Left lung (tissue), 10 donors: ENCODE data around the gene NDEL1. TPM values are rescaled to one million over a fixed set of nuclear protein-coding genes. Genes with fewer than 3 reads are reported as not detected.
A peak's percentile ranks its signal among the peaks of the same experiment; 100 is the strongest.

Experiments
- ATAC-seq: fragments of 200-7000 bp; cut with Tn5 transposase; one replicate; pipeline ENCODE4 v1.9.1; 2020; ENCODE audit warnings: moderate library complexity
- DNase-seq, 4 donors: peaks; one replicate each; pipeline ENCODE4 v3.0.0-alpha.2; 2013 to 2020
- H3K27ac ChIP-seq, 2 donors: fragments of 200-600 bp; sonication (generic) in 1 of 2; one replicate each; pipeline versions ENCODE4 v1.5.0 to v1.8.0; 2020 to 2021
- H3K27me3 ChIP-seq, 2 donors: fragments of 200-600 bp; sonication (generic) in 1 of 2; one replicate each; pipeline versions ENCODE4 v1.5.0 to v1.8.0; 2020 to 2021
- H3K36me3 ChIP-seq, 2 donors: fragments of 200-600 bp; sonication (generic) in 1 of 2; one replicate each; pipeline versions ENCODE4 v1.5.0 to v1.8.0; 2020 to 2021
- H3K4me1 ChIP-seq, 2 donors: fragments of 200-600 bp; one replicate each; pipeline ENCODE4 v1.8.0; 2021
- H3K4me3 ChIP-seq, 2 donors: fragments of 200-600 bp; sonication (generic) in 1 of 2; one replicate each; pipeline versions ENCODE4 v1.5.0 to v1.8.0; 2020 to 2021; ENCODE audit warnings: mild to moderate bottlenecking in 1 of 2
- H3K9me3 ChIP-seq, 2 donors: fragments of 200-600 bp; sonication (generic) in 1 of 2; one replicate each; pipeline versions ENCODE4 v1.5.0 to v1.8.0; 2020 to 2021
- intact Hi-C, 2 donors: fragments of 100-400 bp; cut with DNase I; formaldehyde crosslinking; loops; one replicate each; pipeline versions ENCODE4 v1.11.2 to v1.14.2; 2022
- polyA plus RNA-seq, 6 donors: library from polyadenylated mRNA; unstranded; fragments of 120-200 nt; gene quantifications; one replicate each; pipeline ENCODE4 v1.2.1, GENCODE V29; 2013; ENCODE audit not compliant: insufficient read length in 6 of 6
- total RNA-seq, 2 donors: library from RNA; stranded (reverse); fragmentation: NEBNext Ultra II Directional; extraction: Animal tissue kit (Norgen Biotek cat#: 25700); gene quantifications; one replicate each; pipeline ENCODE4 v1.2.1, GENCODE V29; 2021
- TF ChIP-seq, protein P1 (sequence below), 2 donors: fragments of 200-600 bp; sonication (generic) in 1 of 2; IDR thresholded peaks; one replicate each; pipeline versions ENCODE4 v1.5.0 to v1.8.0; 2021; ENCODE audit warnings: antibody characterized with exemption in 2 of 2
- donor health status: DM: no; HTN: yes; CAD: no.
- donor health status: DM: no; HTN: no; CAD: no.

NDEL1 gene
- total and polyA plus RNA-seq, 8 donors = 57.7 to 84.1 (median 71.0) TPM

DNA sequence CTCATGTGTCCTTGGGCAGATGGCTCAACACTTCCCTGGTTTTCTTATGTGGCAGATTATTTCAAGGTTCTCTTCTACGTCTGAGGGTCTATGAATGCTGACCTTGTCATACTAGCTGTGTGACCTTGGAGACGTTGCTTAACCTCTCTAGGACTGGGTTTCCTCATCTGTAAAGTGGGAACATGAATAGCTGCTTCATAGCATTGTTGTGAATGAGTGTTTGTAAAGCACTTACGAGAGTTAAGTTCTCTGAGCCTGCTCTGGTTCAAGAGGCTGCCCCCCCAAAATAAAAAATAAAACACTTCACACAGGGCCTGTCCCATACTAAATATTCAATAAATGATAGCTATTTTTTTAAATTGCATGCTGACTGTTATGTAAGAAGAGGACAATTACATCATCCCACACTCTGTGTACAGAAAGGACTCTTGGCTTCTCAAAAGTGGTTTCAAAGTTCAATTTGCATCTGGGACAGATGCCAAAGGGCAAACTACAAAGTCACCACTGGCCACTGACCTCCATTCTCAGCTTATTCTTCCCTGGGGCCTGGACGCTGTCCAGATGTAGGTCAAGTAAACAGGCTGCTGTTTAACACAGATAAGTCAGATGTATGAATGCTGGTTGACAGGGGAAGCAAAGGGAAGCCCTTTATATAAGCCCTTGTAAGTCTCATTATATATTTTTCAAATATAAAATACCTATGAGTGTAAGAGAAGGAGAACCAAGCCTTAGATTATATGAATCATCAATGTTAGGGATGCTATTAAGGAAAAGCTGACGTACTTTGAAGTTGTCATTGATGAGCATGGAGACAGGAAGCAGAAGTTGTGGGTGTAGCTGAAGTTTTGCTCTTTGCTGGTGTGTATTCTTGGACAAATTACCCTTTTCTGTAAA is 15.4 kb upstream of the NDEL1 start:
- Histone ChIP-seq H3K27ac (peak overlapping the region; percentile 8 to 86), H3K27me3 (no peaks in the 10 kb centered on the region), H3K9me3 (no peaks in the 10 kb centered on the region), H3K36me3 (no peaks in the 10 kb centered on the region), H3K4me3 (no peak overlapping the region), H3K4me1 (peaks cover 6 to 51% of the 10 kb centered on the region in 2 donors)
- intact Hi-C loops = no loop called here
- ATAC-seq (peak; percentile 85), DNase-seq (peak in 3 of 4 donors; percentile 64 to 83 (median 74))
- TF ChIP-seq, protein P1, sequence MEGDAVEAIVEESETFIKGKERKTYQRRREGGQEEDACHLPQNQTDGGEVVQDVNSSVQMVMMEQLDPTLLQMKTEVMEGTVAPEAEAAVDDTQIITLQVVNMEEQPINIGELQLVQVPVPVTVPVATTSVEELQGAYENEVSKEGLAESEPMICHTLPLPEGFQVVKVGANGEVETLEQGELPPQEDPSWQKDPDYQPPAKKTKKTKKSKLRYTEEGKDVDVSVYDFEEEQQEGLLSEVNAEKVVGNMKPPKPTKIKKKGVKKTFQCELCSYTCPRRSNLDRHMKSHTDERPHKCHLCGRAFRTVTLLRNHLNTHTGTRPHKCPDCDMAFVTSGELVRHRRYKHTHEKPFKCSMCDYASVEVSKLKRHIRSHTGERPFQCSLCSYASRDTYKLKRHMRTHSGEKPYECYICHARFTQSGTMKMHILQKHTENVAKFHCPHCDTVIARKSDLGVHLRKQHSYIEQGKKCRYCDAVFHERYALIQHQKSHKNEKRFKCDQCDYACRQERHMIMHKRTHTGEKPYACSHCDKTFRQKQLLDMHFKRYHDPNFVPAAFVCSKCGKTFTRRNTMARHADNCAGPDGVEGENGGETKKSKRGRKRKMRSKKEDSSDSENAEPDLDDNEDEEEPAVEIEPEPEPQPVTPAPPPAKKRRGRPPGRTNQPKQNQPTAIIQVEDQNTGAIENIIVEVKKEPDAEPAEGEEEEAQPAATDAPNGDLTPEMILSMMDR (IDR thresholded peaks at IDR 0.05) = no peak

DNA sequence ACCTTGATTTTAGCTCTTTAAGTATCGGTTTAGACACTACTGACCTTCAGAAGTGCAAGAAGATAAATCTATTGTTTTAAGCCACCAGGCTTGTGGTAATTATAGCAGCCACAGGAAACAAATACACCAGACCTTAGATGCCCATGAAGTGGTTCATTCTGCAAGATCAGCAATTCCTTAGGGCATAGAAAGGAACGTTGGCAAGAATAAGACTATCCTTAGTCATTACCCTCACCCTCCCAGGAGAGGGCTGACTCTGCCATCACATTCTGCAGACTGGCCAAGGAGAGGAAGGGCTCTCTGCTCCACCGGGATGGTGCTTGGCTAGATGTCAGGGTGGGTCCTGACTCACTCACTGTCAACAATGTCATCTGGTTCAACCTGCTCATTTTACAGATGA is 14.1 kb upstream of the NDEL1 start:
- H3K9me3 ChIP-seq = no peaks in the 10 kb centered on the region
- DNase-seq (no peak), ATAC-seq (no peak)
- H3K27me3 ChIP-seq = no peaks in the 10 kb centered on the region
- peak overlapping the region in 1 of 2 donors; percentile 86 for H3K27ac ChIP-seq
- TF ChIP-seq, protein P1 (IDR thresholded peaks at IDR 0.05) = no peak
- intact Hi-C loops = no loop called here
- H3K36me3 ChIP-seq = no peaks in the 10 kb centered on the region
- H3K4me1 ChIP-seq = peaks cover 6 to 49% of the 10 kb centered on the region in 2 donors
- H3K4me3 ChIP-seq = no peak overlapping the region

DNA sequence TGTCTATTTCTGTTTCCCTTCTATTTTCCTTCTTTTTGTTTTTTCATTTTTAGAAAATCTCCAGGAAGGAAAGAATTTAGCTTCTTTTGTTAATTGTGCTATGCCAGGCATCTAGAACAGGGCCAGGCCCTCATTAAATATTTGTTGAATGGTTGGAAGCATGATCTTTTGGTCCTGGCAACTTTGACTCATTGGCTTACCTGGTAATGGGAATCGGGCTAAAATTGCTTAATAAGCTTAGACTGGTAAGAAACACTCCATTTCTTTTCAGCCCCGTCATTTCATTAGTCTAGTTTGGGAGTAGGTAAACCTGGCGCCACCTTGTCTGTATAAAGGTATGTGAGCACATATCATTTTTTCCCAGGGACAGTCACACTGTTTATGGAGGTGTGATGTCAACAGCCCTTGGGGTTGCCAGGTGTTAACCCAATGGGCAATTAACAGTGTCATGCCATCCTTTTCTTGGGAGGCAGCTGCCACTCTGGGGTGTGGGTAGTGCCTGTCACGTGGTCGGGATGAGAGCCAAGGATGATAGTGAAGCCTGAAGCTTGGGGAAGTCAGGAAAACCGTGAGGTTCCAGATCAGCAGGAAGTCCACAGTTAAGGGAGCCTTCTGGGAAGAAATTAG is 9.5 kb upstream of the NDEL1 start:
- Histone ChIP-seq H3K36me3 (no peaks in the 10 kb centered on the region), H3K9me3 (no peaks in the 10 kb centered on the region), H3K4me1 (peaks cover 0 to 6% of the 10 kb centered on the region in 2 donors), H3K27ac (no peak overlapping the region), H3K4me3 (no peak overlapping the region), H3K27me3 (no peaks in the 10 kb centered on the region)
- DNase-seq = no peak
- intact Hi-C loops = no loop called here
- TF ChIP-seq, protein P1 (IDR thresholded peaks at IDR 0.05) = no peak
- ATAC-seq = no peak

DNA sequence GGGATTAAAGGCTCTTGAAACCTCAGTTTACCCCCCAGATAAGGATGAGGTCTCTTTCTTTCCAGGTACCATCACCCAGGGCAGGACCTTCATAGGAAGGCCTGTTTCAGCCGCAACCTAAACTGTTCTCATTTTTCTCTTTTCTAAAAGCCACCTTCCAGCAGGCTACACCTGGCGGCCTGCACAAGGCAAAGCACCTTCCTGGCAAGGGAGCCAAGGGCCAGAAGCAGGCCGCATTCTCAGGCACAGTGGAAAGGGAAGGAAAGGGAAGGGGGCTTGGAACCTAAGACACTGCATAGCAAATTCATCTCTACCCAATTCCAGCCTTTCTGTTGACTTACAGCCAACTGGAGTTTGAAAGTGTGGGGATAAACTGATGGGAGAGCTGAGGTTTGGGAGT is 8.9 kb upstream of the NDEL1 start:
- H3K27me3 ChIP-seq = no peaks in the 10 kb centered on the region
- H3K4me3 ChIP-seq = no peak overlapping the region
- DNase-seq (no peak), ATAC-seq (no peak)
- TF ChIP-seq, protein P1 (IDR thresholded peaks at IDR 0.05) = no peak
- H3K36me3 ChIP-seq = no peaks in the 10 kb centered on the region
- H3K9me3 ChIP-seq = no peaks in the 10 kb centered on the region
- peaks cover 0 to under 1% of the 10 kb centered on the region in 2 donors for H3K4me1 ChIP-seq
- no peak overlapping the region for H3K27ac ChIP-seq
- intact Hi-C loops = no loop called here

DNA sequence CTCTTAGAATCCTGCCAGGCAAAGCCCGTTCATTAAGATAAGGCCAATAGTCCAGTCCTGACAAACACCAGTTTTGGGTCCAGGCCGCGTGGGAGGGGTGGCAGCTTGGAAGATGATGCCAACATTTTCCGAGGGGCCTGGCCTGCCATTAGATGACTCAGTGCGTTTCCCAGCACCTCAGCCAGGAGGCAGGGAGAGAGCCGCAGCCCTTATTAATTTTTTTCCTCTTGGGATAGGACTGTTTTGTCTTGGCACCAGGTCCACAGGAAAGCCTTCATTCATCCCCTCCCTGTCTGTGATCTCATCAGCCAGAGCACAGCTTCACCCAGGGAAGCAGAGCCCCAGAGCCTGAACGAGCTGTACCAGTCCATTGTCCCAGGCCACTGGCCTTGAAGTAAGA is 4.7 kb upstream of the NDEL1 start:
- no peaks in the 10 kb centered on the region for H3K9me3 ChIP-seq
- peak overlapping the region; percentile 13 to 55 for H3K27ac ChIP-seq
- H3K27me3 ChIP-seq = no peaks in the 10 kb centered on the region
- H3K4me1 ChIP-seq = no peaks in the 10 kb centered on the region
- ATAC-seq (no peak), DNase-seq (no peak)
- H3K4me3 ChIP-seq = no peak overlapping the region
- intact Hi-C loops = no loop called here
- H3K36me3 ChIP-seq = no peaks in the 10 kb centered on the region
- TF ChIP-seq, protein P1 (IDR thresholded peaks at IDR 0.05) = no peak
